Tibial artery (tissue), 4 donors: ENCODE data around the gene PPP2R2B.

Experiments
- DNase-seq, 2 donors: peaks; one replicate each; pipeline ENCODE4 v3.0.0-alpha.2; 2019
- H3K27ac ChIP-seq, 2 donors: fragments of 200-600 bp; sonication (generic) in 1 of 2; 1 replicate in 1 of 2; 2 replicates in 1 of 2; pipeline ENCODE4 v1.5.1; 2018 to 2019; ENCODE audit warnings: mild to moderate bottlenecking in 1 of 2
- H3K27me3 ChIP-seq, 2 donors: fragments of 200-600 bp; sonication (generic) in 1 of 2; one replicate each; pipeline versions ENCODE4 v1.5.1 to v1.6.0; 2016 to 2019
- H3K36me3 ChIP-seq, 3 donors: fragments of 200-600 bp; sonication (generic) in 2 of 3; one replicate each; pipeline ENCODE4 v1.5.1; 2016 to 2019; ENCODE audit warnings: mild to moderate bottlenecking in 2 of 3
- H3K4me1 ChIP-seq, 4 donors: fragments of 200-600 bp; sonication (generic) in 2 of 4; 1 replicate in 3 of 4; 2 replicates in 1 of 4; pipeline ENCODE4 v1.5.1; 2016 to 2019
- H3K4me3 ChIP-seq, 2 donors: fragments of 200-600 bp; sonication (generic) in 1 of 2; 1 replicate in 1 of 2; 2 replicates in 1 of 2; pipeline ENCODE4 v1.5.1; 2018 to 2019; ENCODE audit warnings: mild to moderate bottlenecking in 2 of 2
- H3K9me3 ChIP-seq, 3 donors: fragments of 200-600 bp; sonication (generic) in 1 of 3; one replicate each; pipeline ENCODE4 v1.5.1; 2016 to 2019
- CTCF ChIP-seq, 2 experiments: fragments of 200-600 bp in 1 of 2; fragments of 450-650 bp in 1 of 2; IDR thresholded peaks; one replicate each; pipeline ENCODE4 v1.5.1; 2017 to 2019; ENCODE audit warnings: antibody characterized with exemption in 2 of 2, mild to moderate bottlenecking in 1 of 2, moderate library complexity in 1 of 2
- intact Hi-C: fragments of 100-400 bp; cut with DNase I; formaldehyde crosslinking; loops from one replicate; pipeline ENCODE4 v1.15.0; 2023; ENCODE audit warnings: low total_unique reads

PPP2R2B gene

GRCh38 chr5:146717951-146718350 is 160.6 kb downstream of the PPP2R2B start:
- intact Hi-C loops: no loop called here

GRCh38 chr5:146716636-146717035 is 161.9 kb downstream of the PPP2R2B start:
- no peak for TF ChIP-seq CTCF (IDR thresholded peaks at IDR 0.05)
- Histone ChIP-seq H3K9me3 (no peaks in the 10 kb centered on the region), H3K4me3 (no peak overlapping the region), H3K27ac (no peak overlapping the region), H3K27me3 (no peaks in the 10 kb centered on the region), H3K36me3 (no peaks in the 10 kb centered on the region), H3K4me1 (peaks cover 0 to 18% (median 0%) of the 10 kb centered on the region in 4 donors)
- intact Hi-C loops: no loop called here
- no peak for DNase-seq

More at GRCh38 chr5:146717951-146718350, 160.6 kb downstream of the PPP2R2B start:
- H3K4me3 ChIP-seq: no peak overlapping the region
- no peak overlapping the region for H3K27ac ChIP-seq
- DNase-seq: no peak
- TF ChIP-seq CTCF (IDR thresholded peaks at IDR 0.05): no peak
- H3K4me1 ChIP-seq: peaks cover 0 to 28% (median 0%) of the 10 kb centered on the region in 4 donors
- no peaks in the 10 kb centered on the region for H3K9me3 ChIP-seq
- H3K27me3 ChIP-seq: no peaks in the 10 kb centered on the region
- no peaks in the 10 kb centered on the region for H3K36me3 ChIP-seq

- Histone ChIP-seq H3K9me3 (no peaks in the 10 kb centered on the region), H3K36me3 (no peaks in the 10 kb centered on the region), H3K27me3 (no peaks in the 10 kb centered on the region), H3K4me3 (no peak overlapping the region), H3K4me1 (no peaks in the 10 kb centered on the region), H3K27ac (no peak overlapping the region)
- no peak for DNase-seq
- intact Hi-C loops: no loop called here
- no peak for TF ChIP-seq CTCF (IDR thresholded peaks at IDR 0.05)
Measured at GRCh38 chr5:146710348-146710747, 168.2 kb downstream of the PPP2R2B start.

GRCh38 chr5:146707316-146707715 is 171.2 kb downstream of the PPP2R2B start:
- Histone ChIP-seq H3K4me1 (peaks cover 0 to 4% (median 0%) of the 10 kb centered on the region in 4 donors), H3K27ac (no peak overlapping the region), H3K4me3 (no peak overlapping the region), H3K27me3 (no peaks in the 10 kb centered on the region), H3K9me3 (no peaks in the 10 kb centered on the region), H3K36me3 (no peaks in the 10 kb centered on the region)
- no peak for DNase-seq
- intact Hi-C loops: no loop called here
- TF ChIP-seq CTCF (IDR thresholded peaks at IDR 0.05): no peak

GRCh38 chr5:146706321-146706972 is 172.1 kb downstream of the PPP2R2B start:
- no peak overlapping the region for H3K4me3 ChIP-seq
- no peaks in the 10 kb centered on the region for H3K9me3 ChIP-seq
- no peak for DNase-seq
- H3K27ac ChIP-seq: no peak overlapping the region
- H3K36me3 ChIP-seq: no peaks in the 10 kb centered on the region
- H3K27me3 ChIP-seq: no peaks in the 10 kb centered on the region
- intact Hi-C loops: no loop called here
- TF ChIP-seq CTCF (IDR thresholded peaks at IDR 0.05): no peak
- H3K4me1 ChIP-seq: peaks cover 0 to 4% (median 0%) of the 10 kb centered on the region in 4 donors
